ENCODE measurements around the gene SCAF1. TPM values are rescaled to one million over a fixed set of nuclear protein-coding genes. Genes with fewer than 3 reads are reported as not detected.

SCAF1 gene
- total and polyA plus RNA-seq, 2 experiments from 2014 or later: 19.7 to 53.7 TPM

- Histone ChIP-seq H3K4me3 (no peak overlapping the region), H2AFZ (no peak overlapping the region), H3K9me2 (ENCODE audit: insufficient read depth) (no peaks in the 10 kb centered on the region), H4K20me1 (replicated peaks; ENCODE audit: insufficient read depth) (peaks cover 15% of the 10 kb centered on the region), H3K4me2 (no peak overlapping the region), H3K27me3 (ENCODE audit: insufficient read depth) (no peaks in the 10 kb centered on the region), H3K36me3 (ENCODE audit: insufficient read depth) (peaks cover 25% of the 10 kb centered on the region), H3K79me2 (replicated peaks; ENCODE audit: insufficient read depth) (peaks cover 7% of the 10 kb centered on the region), H3K27ac (ENCODE audit: low read depth) (no peak overlapping the region), H3K4me1 (ENCODE audit: insufficient read depth) (peaks cover 3% of the 10 kb centered on the region; the same call in 1 of the 2 replicates), H3F3A (replicated peaks; ENCODE audit: low read depth) (peaks cover 21% of the 10 kb centered on the region)
- H3K4me1 Mint-ChIP-seq: peaks cover 10% of the 10 kb centered on the region
- peaks cover 88% of the 10 kb centered on the region for H3K36me3 Mint-ChIP-seq (ENCODE audit: low read depth)
- peaks cover 19% of the 10 kb centered on the region for H3K9me3 Mint-ChIP-seq
- TF ChIP-seq CTCF (conservative IDR thresholded peaks at IDR 0.05; ENCODE audit: low read depth in 2 of 2): no peak
- no peak for TF ChIP-seq REST (IDR thresholded peaks at IDR 0.05; ENCODE audit: unreplicated experiment)
- TF ChIP-seq JUNB (IDR thresholded peaks at IDR 0.05; ENCODE audit: unreplicated experiment): no peak
- no peak for TF ChIP-seq ZNF114 (CRISPR knock-in tag; IDR thresholded peaks at IDR 0.05)
- no peak for TF ChIP-seq CREB1 (CRISPR knock-in tag; IDR thresholded peaks at IDR 0.05; ENCODE audit: low read depth)
- TF ChIP-seq NANOG (IDR thresholded peaks at IDR 0.05; ENCODE audit: borderline replicate concordance): no peak
- TF ChIP-seq EZH2 (IDR thresholded peaks at IDR 0.05; ENCODE audit: low read depth, unreplicated experiment): no peak
- no peak for TF ChIP-seq ETS1 (IDR thresholded peaks at IDR 0.05)
- TF ChIP-seq ZNF462 (CRISPR knock-in tag; IDR thresholded peaks at IDR 0.05): no peak
- no peak for TF ChIP-seq ZNF331 (CRISPR knock-in tag; IDR thresholded peaks at IDR 0.05; ENCODE audit: low read depth)
- no peak for TF ChIP-seq STAT1 (IDR thresholded peaks at IDR 0.05; ENCODE audit: unreplicated experiment)
- no peak for TF ChIP-seq POLR2AphosphoS5 (IDR thresholded peaks at IDR 0.05; ENCODE audit: low read depth)
- TF ChIP-seq EZH2phosphoT487 (IDR thresholded peaks at IDR 0.05; ENCODE audit: unreplicated experiment): no peak
- H3K4me3 Mint-ChIP-seq: no peak overlapping the region
- no peak for ATAC-seq
- H3K27me3 Mint-ChIP-seq (ENCODE audit: insufficient read depth, low read depth, poor library complexity): peaks cover 19% of the 10 kb centered on the region
- H3K27ac Mint-ChIP-seq: no peak overlapping the region
- DNase-seq (ENCODE audit: low spot score): no peak
These were observed 16.8 kb downstream of the SCAF1 start for GRCh38 chr19:49658566-49659442.

Measured in GM23338 (cell line).